Esophagus squamous epithelium (tissue), 5 donors: ENCODE results near the gene CCDC80. TPM values are rescaled to one million over a fixed set of nuclear protein-coding genes. Genes with fewer than 3 reads are reported as not detected.

ENCODE experiments used
- DNase-seq: peaks from one replicate; lab custom pipeline; 2025; lab: John Stamatoyannopoulos, UW
- H3K27ac ChIP-seq, 4 donors: fragments of 200-600 bp; sonication (generic); one replicate each; pipeline ENCODE4 v1.5.1; 2016 to 2019; ENCODE audit warnings: mild to moderate bottlenecking in 1 of 4
- H3K27me3 ChIP-seq, 4 donors: fragments of 200-600 bp; sonication (generic); 1 replicate in 3 of 4; 2 replicates in 1 of 4; pipeline versions ENCODE4 v1.5.1 to v1.6.0; 2017 to 2021; ENCODE audit warnings: antibody characterized with exemption in 1 of 4
- H3K36me3 ChIP-seq, 3 donors: fragments of 200-600 bp; sonication (generic); one replicate each; pipeline ENCODE4 v1.5.1; 2016 to 2019
- H3K4me1 ChIP-seq, 3 donors: fragments of 200-600 bp; sonication (generic); one replicate each; pipeline ENCODE4 v1.5.1; 2017 to 2019
- H3K4me3 ChIP-seq, 4 donors: fragments of 200-600 bp; sonication (generic); 1 replicate in 3 of 4; 2 replicates in 1 of 4; pipeline ENCODE4 v1.5.1; 2016 to 2019; ENCODE audit warnings: mild to moderate bottlenecking in 2 of 4, moderate library complexity in 1 of 4
- H3K9me3 ChIP-seq, 3 donors: fragments of 200-600 bp; sonication (generic); one replicate each; pipeline ENCODE4 v1.5.1; 2016 to 2019
- CTCF ChIP-seq, 6 experiments: fragments of 450-650 bp in 4 of 6; fragments of 200-600 bp in 2 of 6; sonication (generic) in 2 of 6; IDR thresholded peaks; one replicate each; pipeline ENCODE4 v1.5.1; 2016 to 2019; ENCODE audit warnings: antibody characterized with exemption in 6 of 6, mild to moderate bottlenecking in 4 of 6, moderate library complexity in 4 of 6
- POLR2A ChIP-seq, 4 donors: fragments of 450-650 bp; IDR thresholded peaks; one replicate each; pipeline ENCODE4 v1.6.1; 2017; ENCODE audit warnings: antibody characterized with exemption in 4 of 4, mild to moderate bottlenecking in 4 of 4, moderate library complexity in 3 of 4
- WGBS, 2 donors: methylation state at CpG; one replicate each; pipeline ENCODE4 v1.1.5; 2018; 5-methylcytosine and 5-hydroxymethylcytosine counted together
- intact Hi-C: fragments of 100-400 bp; cut with DNase I; formaldehyde crosslinking; loops from one replicate; pipeline ENCODE4 v1.15.0; 2022
- total RNA-seq, 4 donors: library from RNA; depleted of rRNA; stranded (reverse); fragments of >200 nt; gene quantifications; one replicate each; pipeline ENCODE4 v1.1.0, GENCODE V29; 2016
- donor health status: DM: yes; HTN: yes; CAD: no.

Gene CCDC80
- total RNA-seq, 4 donors from 2014 or later, result 2.0 to 69.6 (median 13.1) TPM

- intact Hi-C loops, result loop anchor here (10.0 kb wide), 1 partner anchor 239 kb away; no protein-coding TSS in a partner anchor
- TF ChIP-seq POLR2A (IDR thresholded peaks at IDR 0.05) (no peak), CTCF (IDR thresholded peaks at IDR 0.05) (no peak)
- no peaks in the 10 kb centered on the region for H3K27me3 ChIP-seq
- H3K27ac ChIP-seq, result no peak overlapping the region
- no peak overlapping the region for H3K4me3 ChIP-seq
- no peak for DNase-seq
- no peaks in the 10 kb centered on the region for H3K4me1 ChIP-seq
- H3K9me3 ChIP-seq, result no peaks in the 10 kb centered on the region
- H3K36me3 ChIP-seq, result peaks cover 0 to 59% (median 17%) of the 10 kb centered on the region in 3 donors
Measured at GRCh38 chr3:112585782-112586181, 55.2 kb downstream of the CCDC80 start.

- peaks cover 0 to 79% (median 17%) of the 10 kb centered on the region in 3 donors for H3K36me3 ChIP-seq
Measured at GRCh38 chr3:112583105-112583504, 57.8 kb downstream of the CCDC80 start.

GRCh38 chr3:112582244-112582874, 58.6 kb downstream of the CCDC80 start:
- no peak for DNase-seq
- intact Hi-C loops, result loop anchor here (10.0 kb wide), 1 partner anchor 242 kb away; no protein-coding TSS in a partner anchor
- no peak overlapping the region for H3K27ac ChIP-seq
- WGBS, 2 donors, result 56 to 57% methylated on average over 2 of the region's 2 CpGs
- no peaks in the 10 kb centered on the region for H3K9me3 ChIP-seq
- no peaks in the 10 kb centered on the region for H3K27me3 ChIP-seq
- TF ChIP-seq CTCF (IDR thresholded peaks at IDR 0.05) (peak in 4 of 6 experiments; percentile 45 to 68 (median 52)), POLR2A (IDR thresholded peaks at IDR 0.05) (no peak)
- H3K4me3 ChIP-seq, result no peak overlapping the region
- peaks cover 0 to 87% (median 17%) of the 10 kb centered on the region in 3 donors for H3K36me3 ChIP-seq
- H3K4me1 ChIP-seq, result peaks cover 0 to 7% (median 0%) of the 10 kb centered on the region in 3 donors

More at GRCh38 chr3:112583105-112583504, 57.8 kb downstream of the CCDC80 start:
- Histone ChIP-seq H3K9me3 (no peaks in the 10 kb centered on the region), H3K27me3 (no peaks in the 10 kb centered on the region), H3K27ac (no peak overlapping the region), H3K4me1 (peaks cover 0 to 7% (median 0%) of the 10 kb centered on the region in 3 donors), H3K4me3 (no peak overlapping the region)
- 69 to 70% methylated on average over 3 of the region's 3 CpGs for WGBS, 2 donors
- intact Hi-C loops, result loop anchor here (10.0 kb wide), 1 partner anchor 242 kb away; no protein-coding TSS in a partner anchor
- DNase-seq, result no peak
- TF ChIP-seq POLR2A (IDR thresholded peaks at IDR 0.05) (no peak), CTCF (IDR thresholded peaks at IDR 0.05) (no peak)

- Histone ChIP-seq H3K27ac (no peak overlapping the region), H3K27me3 (no peaks in the 10 kb centered on the region), H3K4me1 (peaks cover 0 to 7% (median 0%) of the 10 kb centered on the region in 3 donors), H3K36me3 (peaks cover 0 to 84% (median 9%) of the 10 kb centered on the region in 3 donors), H3K9me3 (no peaks in the 10 kb centered on the region), H3K4me3 (no peak overlapping the region)
- intact Hi-C loops, result loop anchor here (10.0 kb wide), 1 partner anchor 245 kb away; no protein-coding TSS in a partner anchor
- no peak for DNase-seq
- TF ChIP-seq POLR2A (IDR thresholded peaks at IDR 0.05), result no peak
- no peak for TF ChIP-seq CTCF (IDR thresholded peaks at IDR 0.05)
- 38 to 43% methylated on average over 3 of the region's 3 CpGs for WGBS, 2 donors
Measured at GRCh38 chr3:112579697-112580096, 61.2 kb downstream of the CCDC80 start.

GRCh38 chr3:112579232-112579631, 61.7 kb downstream of the CCDC80 start:
- Histone ChIP-seq H3K36me3 (peaks cover 0 to 84% (median 6%) of the 10 kb centered on the region in 3 donors), H3K27me3 (no peaks in the 10 kb centered on the region), H3K4me3 (no peak overlapping the region), H3K27ac (no peak overlapping the region), H3K4me1 (peaks cover 0 to 7% (median 0%) of the 10 kb centered on the region in 3 donors), H3K9me3 (no peaks in the 10 kb centered on the region)
- intact Hi-C loops, result no loop called here
- no peak for TF ChIP-seq CTCF (IDR thresholded peaks at IDR 0.05)
- TF ChIP-seq POLR2A (IDR thresholded peaks at IDR 0.05), result no peak
- no peak for DNase-seq
- 64 to 75% methylated on average over 3 of the region's 3 CpGs for WGBS, 2 donors
